Thyroid gland (tissue), 4 donors: ENCODE results near the gene JUN.

Source experiments
- CTCF ChIP-seq, 6 experiments: fragments of 200-600 bp in 3 of 6; fragments of 450-650 bp in 3 of 6; sonication (generic) in 3 of 6; IDR thresholded peaks; one replicate each; pipeline ENCODE4 v1.5.1; 2016 to 2019; ENCODE audit warnings: antibody characterized with exemption in 6 of 6, mild to moderate bottlenecking in 2 of 6, inconsistent platforms in 1 of 6, moderate library complexity in 1 of 6
- POLR2A ChIP-seq, 2 donors: fragments of 450-650 bp; IDR thresholded peaks; one replicate each; pipeline ENCODE4 v1.6.1; 2017; ENCODE audit warnings: antibody characterized with exemption in 2 of 2, mild to moderate bottlenecking in 2 of 2, moderate library complexity in 1 of 2

DNA sequence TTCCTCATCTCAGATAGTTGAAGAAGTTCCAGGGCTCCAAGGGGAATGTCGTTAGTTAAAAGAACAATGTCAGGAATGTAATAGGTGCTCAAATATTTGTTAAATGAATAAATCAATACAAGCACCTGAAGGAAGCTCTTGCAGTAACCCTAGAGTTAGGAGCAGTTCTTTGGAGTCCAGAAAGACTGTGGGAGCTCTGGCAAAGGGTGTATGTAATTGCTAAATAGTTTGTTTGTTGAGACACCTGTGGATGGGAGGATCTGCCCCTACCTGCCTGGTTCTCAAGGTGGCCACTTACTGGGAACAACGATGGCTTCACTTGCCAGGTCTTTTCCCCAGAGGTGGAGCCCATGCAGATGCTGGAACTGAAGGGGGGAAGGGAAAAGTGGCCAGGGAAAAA, 27.5 kb upstream of the JUN start:
- no peak for TF ChIP-seq CTCF (IDR thresholded peaks at IDR 0.05)
- no peak for TF ChIP-seq POLR2A (IDR thresholded peaks at IDR 0.05)
